ENCODE data around the gene RNF103. TPM values are rescaled to one million over a fixed set of nuclear protein-coding genes. Genes with fewer than 3 reads are reported as not detected.
A peak's percentile ranks its signal among the peaks of the same experiment; 100 is the strongest.
"Not testable (repeated sequence)": the region's sequence is repeated elsewhere in the genome, so short reads cannot be mapped to it uniquely, and the experiment has no call there.

The RNF103 gene
- total RNA-seq, 1 donor from 2014 or later = 48.0 TPM

DNA sequence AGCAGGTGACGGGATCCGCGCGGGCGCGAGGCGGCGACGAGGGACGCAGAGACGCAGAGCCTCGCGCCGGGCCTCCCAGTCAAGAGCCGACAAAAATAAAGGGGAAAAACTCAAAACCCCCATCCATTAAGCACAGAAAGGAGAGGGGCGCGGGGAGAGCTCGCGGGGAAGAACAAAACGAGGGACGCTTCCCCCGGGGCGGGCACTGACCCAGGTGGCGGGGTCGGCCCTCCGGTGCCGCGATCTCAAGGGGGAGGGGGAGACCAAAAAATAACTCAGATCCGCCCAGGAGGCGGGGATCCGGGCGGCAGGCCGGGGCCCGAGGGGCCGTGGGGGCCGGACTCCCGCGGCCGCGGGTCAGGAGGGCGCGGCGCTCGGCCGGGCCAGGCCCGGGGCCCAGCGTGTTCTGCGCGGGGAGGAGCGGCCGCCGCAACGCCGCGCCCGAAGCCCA, 597 bp downstream of the RNF103 start:
- DNase-seq (ENCODE audit: low read depth) = no peak

DNA sequence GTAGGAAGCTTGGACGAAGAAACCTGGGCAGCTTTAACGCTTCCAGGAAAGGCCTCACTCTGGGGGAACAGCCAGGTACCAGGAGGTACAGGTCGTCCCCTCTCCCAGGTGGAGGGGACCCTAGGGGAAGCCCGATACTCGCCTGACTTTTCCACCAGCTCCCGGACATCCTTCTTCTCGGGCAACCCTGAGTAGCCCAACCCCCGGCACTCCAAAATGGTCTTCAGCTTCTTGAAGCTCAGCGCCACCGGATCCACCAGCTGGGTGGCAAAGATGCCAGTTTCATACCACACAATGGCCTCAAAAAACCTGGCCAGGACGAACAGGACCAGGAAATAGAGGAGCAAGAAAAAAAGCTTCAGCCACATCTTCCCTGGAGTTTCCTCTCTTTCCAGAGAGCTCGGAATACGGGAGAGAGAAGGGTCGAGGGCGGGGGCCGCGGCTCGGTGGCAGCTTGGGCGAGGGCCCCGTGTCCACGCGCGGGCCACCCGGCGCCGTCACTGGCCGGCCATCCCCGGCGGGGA, 1.1 kb downstream of the RNF103 start:
- DNase-seq (ENCODE audit: low read depth) = peak; percentile 19

DNA sequence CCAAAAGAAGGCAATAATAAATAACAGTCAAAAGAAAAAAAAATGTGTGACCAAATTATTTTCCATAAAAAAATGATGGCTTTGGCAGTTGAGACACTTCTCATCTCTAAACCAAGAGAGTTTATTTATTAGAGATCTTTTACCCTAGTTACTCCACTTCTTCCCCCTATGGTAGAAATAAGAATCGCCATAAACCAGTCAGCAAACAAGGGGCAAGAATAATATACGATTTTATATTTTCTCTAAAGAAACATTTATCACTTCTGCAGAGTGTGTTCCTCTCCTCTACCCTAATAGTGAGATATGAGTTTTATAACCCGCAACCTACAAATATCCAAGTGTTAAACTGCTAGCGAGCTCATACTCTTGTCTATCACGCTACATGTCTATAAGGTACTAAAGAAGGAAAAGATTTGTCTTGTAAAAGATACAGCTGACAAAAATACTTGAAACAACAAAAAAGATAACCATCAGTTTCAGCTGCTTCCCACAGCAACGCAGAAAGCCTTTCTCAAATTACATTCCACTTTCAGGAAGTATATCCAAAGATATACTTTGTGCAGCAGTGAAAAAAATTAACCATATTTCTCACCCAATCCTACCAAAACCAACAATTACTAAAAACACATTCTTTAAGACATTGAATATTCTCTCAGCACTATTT, 2.3 kb downstream of the RNF103 start:
- no peak for DNase-seq (ENCODE audit: low read depth)

DNA sequence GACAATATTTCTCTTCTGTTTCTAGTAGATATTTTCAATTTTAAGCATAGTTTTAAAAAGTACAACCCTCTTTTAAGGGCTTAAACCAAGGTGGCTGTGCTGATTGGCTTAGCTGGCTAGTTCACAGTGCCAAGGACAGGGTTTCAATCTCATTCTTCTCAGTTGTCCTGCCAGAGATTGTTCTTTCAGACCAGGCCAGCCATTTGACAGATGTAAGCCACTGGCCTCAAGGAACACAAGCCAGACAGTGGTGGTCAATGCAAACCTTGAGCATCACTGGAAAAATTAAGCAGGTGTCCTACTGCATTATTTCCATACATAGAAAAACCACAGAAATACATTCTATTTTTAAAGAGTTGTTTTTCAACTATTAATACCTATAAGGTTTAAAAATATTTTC, 5.9 kb downstream of the RNF103 start:
- DNase-seq (ENCODE audit: low read depth) = no peak

DNA sequence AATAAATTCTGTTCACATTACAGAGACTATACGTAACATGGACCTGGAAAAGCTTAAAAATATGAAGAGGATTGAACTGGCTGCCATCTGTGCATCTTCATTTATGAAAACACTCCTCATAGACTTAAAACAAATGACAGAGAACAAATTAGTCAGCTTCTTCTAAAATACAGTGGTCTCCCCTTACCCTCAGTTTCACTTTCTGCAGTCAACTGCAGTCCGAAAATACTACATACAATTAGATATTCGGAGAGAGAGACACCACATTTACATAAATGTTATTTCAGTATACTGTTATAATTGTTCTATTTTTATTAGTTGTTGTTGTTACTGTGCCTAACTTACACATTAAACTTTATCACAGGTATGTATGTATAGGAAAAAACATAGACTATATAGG, 6.5 kb downstream of the RNF103 start:
- DNase-seq (ENCODE audit: low read depth) = no peak

DNA sequence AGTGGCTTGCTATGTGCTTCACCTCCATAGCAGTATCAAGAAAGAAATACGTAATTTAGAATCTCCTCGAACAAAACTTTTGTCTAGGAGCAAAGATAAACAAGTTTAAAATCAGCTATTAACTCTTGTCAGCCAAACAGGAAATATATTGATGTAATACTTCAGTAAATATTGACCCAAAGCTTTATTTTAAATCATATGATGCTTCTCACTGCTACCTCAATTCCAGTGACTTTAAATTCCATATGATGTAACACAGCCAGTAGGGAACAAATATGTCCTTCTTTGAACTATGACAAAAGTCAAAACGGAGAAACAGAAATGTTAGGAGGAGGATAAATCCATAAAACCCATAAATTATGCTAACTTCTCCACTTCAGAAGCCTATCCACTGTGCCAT, 7.2 kb downstream of the RNF103 start:
- no peak for DNase-seq (ENCODE audit: low read depth)

DNA sequence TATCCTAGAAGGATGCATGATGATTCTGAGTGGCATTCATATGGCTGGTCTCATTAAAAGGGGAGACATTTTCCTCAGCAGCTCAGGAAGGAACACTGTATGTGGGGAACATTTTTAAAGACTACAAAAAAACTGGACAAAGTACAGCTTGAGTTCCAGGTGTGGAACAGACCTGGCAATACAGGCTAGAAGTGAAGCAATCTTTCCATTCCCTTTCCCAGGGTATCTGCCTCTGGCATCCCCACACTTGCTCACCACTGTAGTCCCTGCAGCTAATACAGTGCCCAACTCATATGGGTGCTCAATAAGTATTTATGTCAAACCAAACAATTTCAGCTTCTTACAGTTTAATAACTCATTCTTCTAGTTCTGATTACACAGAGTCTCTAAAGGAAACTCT, 8.1 kb downstream of the RNF103 start:
- no peak for DNase-seq (ENCODE audit: low read depth)

DNA sequence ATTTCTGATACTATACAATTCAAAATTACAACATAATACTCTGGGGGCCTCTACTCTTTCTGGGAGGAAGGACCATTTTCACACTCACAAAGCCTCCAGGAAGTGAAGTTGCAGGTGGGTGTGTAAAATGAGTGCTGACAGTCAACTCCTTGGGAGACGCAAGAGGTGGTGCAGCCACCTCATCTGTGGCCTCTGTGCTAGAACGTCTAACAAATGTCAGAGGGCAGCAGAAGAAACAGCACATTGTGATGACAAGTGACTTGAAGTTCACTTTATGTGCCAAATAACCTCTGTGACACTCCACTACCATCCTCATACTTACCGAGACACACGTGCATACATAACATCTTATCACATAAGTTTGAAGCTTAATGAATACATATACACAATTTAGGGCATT, 10.2 kb downstream of the RNF103 start:
- DNase-seq (ENCODE audit: low read depth) = no peak

DNA sequence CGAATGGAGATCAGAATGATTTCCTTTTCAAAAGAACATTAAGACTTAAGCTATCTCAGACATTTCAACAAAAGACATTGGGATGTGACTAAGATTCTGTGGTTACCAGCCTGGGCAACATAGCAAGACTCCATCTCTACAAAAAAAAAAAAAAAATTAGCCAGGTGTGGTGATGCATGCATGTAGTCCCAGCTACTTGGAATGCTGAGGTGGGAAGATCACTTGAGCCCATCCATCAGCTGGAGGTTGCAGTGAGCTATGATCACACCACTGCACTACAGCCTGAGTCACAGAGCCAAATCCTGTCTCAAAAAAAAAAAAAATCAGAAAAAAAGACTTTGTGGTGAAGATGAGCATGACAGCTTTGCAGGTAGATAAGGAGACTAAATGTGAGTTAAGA, 12.8 kb downstream of the RNF103 start:
- no peak for DNase-seq (ENCODE audit: low read depth)

DNA sequence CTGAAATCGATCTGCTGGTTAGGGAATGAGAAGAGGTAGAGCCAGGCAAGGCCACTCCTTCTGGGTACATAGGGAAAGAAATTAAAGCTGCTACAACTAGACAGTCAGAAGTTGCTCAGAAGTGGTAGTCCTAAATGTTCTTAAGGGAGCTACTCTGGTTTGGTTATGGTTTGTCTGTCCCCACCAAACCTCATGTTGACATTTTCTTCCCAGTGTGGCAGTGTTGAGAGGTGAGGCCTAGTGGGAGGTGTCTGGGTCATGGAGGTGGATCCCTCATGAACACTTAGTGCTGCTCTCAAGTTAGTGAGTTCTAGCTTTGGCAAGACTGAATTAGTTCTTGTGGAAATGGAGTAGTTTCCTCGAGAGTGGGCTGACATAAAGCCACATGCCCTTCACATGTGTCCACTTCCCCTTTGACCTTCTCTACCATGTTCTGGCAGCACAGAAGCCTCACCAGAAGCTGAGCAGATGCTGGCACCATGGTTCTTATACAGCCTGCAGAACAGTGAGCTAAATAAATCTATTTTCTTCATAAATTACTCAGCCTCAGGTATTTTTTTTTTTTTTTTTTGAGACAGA, 14.7 kb downstream of the RNF103 start:
- DNase-seq (ENCODE audit: low read depth) = no peak

DNA sequence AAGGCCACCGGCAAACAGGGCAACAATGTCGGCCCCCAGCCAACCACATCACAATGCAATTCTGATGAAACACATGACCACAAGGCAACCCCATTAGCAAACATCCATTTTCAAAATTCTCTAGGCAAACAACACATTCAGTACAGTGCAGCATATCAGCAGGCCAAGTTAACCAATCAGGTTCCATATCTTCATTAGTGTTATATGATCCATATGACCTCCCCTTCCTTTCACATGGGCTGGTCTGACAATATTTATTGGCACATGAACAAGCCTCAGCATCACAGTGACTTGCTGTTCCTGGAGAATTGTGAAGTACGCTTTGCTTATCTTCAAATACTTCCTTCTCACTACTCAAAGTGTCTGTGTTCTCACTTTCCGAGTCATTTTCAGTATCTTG, 19.8 kb downstream of the RNF103 start:
- no peak for DNase-seq (ENCODE audit: low read depth)

DNA sequence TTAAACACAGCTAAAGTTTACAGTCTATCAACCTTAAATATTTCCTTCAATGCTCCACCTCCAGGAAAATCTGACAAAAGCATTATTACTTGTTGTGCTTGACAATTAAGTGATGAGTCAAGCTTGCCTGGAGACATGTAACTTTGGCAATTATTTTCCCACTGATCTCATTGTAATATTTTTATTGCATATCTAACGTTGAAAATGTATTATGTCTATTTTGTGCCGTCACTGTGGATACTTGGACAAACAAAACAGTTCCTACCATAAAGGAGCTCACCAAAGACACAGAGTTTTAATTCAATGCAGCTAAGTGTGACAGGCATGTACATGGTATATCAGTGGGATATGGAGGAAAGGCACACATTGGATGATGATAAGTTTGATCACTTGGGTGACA, 24.7 kb downstream of the RNF103 start:
- peak; percentile 5 for DNase-seq (ENCODE audit: low read depth)

DNA sequence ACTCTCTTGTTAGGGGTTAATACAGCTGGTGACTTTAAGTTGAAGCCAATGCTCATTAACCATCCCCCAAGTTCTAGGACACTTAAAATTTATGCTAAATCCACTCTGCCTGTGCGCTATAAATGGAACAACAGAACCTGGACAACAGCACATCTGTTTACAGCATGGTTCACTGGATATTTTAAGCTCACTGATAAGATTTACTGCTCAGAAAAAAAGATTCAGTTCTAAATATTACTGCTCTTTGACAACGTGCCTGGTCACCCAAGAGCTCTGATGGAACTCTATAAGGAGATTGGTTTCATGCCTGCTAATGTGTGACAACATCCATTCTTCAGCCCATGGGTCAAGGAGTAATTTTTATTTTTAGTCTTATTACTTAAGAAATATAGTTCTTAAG, 27.5 kb downstream of the RNF103 start:
- DNase-seq (ENCODE audit: low read depth) = no peak

DNA sequence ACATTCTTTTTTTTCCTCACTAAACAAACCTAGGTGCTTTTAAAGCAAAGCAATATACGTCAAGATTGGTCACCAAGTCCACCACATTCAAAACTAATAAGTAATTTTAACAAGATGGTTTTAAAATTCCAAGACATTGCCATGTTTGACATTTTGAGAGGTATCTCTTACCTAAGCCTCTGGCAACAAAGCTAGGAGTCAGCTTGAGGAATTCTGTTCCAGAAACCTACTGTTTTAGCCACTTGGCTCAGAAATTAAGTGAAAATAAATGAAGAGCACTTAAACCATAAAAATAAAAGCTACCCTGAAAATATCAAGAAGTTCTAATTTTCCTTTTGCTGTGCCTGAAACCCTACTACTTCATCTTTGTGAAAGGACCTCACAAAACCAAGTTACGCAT, 30.4 kb downstream of the RNF103 start:
- DNase-seq (ENCODE audit: low read depth) = no peak

DNA sequence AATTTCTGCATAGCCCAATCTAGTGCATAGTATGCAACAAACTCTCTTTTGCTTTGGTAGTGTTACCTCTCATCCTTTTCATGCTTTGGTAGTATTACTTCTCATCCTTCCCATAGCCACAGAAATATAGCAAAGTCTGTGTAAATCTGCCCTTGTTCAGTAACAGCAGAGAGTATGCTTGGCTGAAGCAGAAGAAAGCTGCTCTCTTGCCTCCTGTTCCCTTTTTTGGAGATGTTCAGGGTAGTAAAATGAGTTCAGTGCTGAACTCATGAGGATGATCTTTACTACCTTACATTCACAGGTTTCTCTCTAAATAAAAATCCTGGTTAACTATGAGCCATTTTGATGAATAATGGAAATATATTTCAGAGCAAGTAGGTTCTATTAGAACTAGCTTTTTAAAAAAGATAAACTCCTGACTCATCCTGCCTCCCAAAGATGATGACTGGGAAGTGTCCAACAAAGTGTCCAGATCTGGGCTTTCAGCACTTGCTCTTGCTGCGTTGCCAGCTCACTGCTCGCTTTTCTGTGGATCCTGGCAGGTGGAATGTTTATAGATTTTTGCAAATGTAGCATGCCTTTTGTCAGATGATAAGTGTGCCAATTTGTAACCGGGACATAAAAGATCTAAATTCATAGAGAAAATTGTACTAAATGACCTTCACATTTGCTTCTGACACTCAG, 31.0 kb downstream of the RNF103 start:
- DNase-seq (ENCODE audit: low read depth) = no peak

DNA sequence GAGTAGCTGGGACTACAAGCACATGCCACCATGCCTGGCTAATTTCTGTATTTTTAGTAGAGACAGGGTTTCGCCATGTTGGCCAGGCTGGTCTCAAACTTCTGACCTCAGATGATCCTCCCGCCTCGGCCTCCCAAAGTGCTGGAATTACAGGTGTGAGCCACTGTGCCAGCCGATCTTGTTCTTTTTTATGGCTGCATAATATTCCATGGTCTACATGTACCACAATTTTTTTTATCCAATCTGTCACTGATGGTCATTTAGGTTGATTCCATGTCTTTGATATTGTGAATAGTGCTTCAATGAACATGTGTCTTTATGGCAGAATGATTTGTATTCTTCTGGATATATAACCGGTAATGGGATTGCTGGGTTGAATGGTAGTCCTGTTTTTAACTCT, 34.0 kb downstream of the RNF103 start:
- not testable (repeated sequence) for DNase-seq (ENCODE audit: low read depth)

DNA sequence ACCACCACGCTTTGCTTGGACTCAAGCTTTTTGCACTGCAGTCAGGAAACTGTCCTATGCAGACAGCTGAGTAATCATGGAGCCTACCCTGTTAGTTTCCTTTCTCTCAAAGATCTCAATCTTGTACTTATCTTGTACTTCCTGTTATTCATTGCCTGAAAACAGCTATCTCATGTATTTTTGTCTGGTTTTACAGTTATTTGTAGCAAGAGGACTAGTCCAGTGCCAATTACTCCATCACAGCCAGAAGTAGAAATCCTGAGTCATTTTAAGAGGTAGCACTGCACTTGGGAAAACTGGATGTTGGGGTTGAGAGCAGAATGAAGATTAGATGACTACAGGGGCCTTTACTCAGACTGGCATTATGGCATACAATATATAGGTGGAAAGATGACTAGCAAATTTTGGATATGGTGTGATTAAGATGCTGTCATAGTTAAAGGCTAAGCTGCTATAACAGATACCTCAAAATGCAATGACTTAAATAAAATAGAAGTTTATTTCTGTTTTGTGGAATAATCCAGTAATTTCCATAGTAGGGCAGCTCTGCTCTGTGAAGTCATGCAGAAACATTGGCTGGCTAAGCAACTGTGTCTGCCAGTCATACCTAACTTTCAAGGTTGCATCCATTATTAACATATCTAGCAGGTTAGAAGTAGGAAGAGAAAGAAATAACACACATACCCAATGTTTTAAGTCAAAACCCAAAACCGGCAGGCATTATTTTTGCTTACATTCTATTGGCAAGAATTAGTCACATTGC, 39.3 kb downstream of the RNF103 start:
- DNase-seq (ENCODE audit: low read depth) = no peak

DNA sequence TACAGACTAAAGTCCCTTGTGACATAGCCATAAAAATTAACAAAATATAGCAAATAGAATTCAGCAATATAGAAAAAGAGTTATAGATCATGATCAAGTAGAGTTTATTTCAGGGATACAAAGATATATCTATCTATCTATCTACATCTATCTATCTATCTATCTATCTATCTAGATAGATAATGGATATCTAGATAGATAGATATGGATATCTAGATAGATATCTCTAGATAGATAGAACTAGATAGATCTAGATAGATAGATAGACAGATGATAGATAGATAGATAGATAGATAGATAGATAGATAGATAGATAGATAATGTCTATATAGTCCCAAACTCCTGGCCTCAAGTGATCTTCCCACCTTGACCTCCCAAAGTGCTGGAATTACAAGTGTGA, 43.1 kb downstream of the RNF103 start:
- no peak for DNase-seq (ENCODE audit: low read depth)

DNA sequence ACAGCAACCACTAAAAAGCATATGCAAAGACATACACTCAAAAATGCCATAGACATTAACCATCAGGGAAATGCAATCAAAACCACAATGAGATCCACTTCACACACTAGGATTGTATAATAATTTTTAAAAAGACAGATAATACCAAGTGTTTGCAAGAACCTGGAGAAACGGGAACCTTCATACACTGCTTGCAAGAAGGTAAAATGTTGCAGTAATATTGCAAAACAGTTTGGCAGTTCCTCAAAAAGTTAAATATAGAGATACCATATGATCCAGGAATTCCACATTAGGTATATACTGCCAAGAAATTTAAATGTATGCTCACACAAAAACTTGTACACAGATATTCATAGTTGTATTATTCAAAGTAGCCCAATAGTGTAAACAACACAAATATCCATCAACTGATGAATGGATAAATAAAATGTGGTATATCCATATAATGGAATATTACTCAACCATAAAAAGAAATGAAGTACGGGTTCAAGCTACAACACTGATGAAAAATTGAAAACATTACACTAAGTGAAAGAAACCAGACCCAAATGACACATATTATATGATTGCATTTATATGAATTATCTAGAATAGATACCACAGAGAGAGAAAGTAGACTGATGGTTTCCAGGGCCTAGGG, 45.7 kb downstream of the RNF103 start:
- no peak for DNase-seq (ENCODE audit: low read depth)

DNA sequence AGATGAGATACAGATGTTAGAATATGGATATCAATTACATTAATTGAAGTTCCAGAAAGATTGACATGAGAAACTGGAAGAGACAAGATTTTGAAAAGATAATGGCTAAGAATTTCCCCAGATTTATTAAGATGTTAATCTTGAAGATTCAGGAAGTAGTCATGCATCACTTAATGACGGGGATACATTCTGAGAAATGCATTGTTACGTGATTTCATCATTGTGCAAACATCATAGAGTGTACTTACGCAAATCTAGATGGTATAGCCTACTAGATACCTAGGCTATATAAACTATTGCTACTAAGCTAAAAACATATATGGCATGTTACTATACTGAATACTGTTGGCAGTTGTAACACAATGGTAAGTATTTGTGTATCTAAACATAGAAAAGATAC, 53.6 kb downstream of the RNF103 start:
- DNase-seq (ENCODE audit: low read depth) = no peak

DNA sequence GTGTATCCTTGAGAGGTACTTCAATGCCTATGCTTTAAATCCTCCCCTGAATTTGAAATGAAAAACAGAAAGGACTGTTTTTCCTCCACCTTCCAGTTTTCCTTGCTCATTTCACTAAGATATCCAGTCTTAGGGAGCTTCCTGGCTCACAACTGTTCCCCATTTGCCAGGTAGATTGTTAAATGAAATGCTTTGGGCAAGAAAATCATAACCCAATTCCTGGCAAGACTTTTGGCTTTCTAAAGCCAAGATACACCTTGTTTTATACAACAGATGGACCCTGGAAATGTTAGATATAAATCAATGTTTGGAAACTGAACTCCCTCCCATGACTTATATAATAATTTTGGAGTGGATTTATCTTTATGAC, 56.9 kb downstream of the RNF103 start:
- DNase-seq (ENCODE audit: low read depth) = no peak

Data from renal cortical epithelial cell (primary cell).